GM21515 (cell line): ENCODE data around the gene COG5.

ENCODE experiments used
- ATAC-seq: cut with Tn5 transposase; IDR thresholded peaks from one replicate; pipeline ENCODE4 v1.9.1; 2021; ENCODE audit not compliant: unreplicated experiment

COG5 gene

GRCh38 chr7:107563775-107564552, at the start of gene COG5, which contains the start of gene DUS4L:
Gene COG5 (minus strand): TSS chr7:107563920. CDS start chr7:107563896, 24 bp downstream.
Gene DUS4L (plus strand): TSS chr7:107563971. CDS start chr7:107567071, 3,100 bp downstream.
- ATAC-seq, result peak; percentile 95

- ATAC-seq, result no peak
Observed at GRCh38 chr7:107613439-107613838, 49.7 kb upstream of the COG5 start.

- ATAC-seq, result no peak
Observed at GRCh38 chr7:107610323-107610722, 46.6 kb upstream of the COG5 start.

GRCh38 chr7:107609811-107610261, 46.1 kb upstream of the COG5 start:
- ATAC-seq, result no peak

- ATAC-seq, result no peak
Observed at GRCh38 chr7:107606303-107606702, 42.6 kb upstream of the COG5 start.

GRCh38 chr7:107605218-107605815, 41.6 kb upstream of the COG5 start:
- ATAC-seq, result no peak

- ATAC-seq, result no peak
Observed at GRCh38 chr7:107600816-107601215, 37.1 kb upstream of the COG5 start.

GRCh38 chr7:107599262-107599661, 35.5 kb upstream of the COG5 start:
- ATAC-seq, result no peak

GRCh38 chr7:107597953-107598352, 34.2 kb upstream of the COG5 start:
- no peak for ATAC-seq

GRCh38 chr7:107597582-107597916, 33.8 kb upstream of the COG5 start:
- no peak for ATAC-seq

GRCh38 chr7:107596881-107597581, 33.3 kb upstream of the COG5 start:
- no peak for ATAC-seq

GRCh38 chr7:107594961-107595737, 31.4 kb upstream of the COG5 start:
- no peak for ATAC-seq

- ATAC-seq, result no peak
Observed at GRCh38 chr7:107593025-107593410, 29.3 kb upstream of the COG5 start.

- ATAC-seq, result no peak
Observed at GRCh38 chr7:107592361-107593024, 28.8 kb upstream of the COG5 start.

- no peak for ATAC-seq
Observed at GRCh38 chr7:107591421-107591820, 27.7 kb upstream of the COG5 start.

- no peak for ATAC-seq
Observed at GRCh38 chr7:107588529-107589130, 24.9 kb upstream of the COG5 start.

- no peak for ATAC-seq
Observed at GRCh38 chr7:107584716-107585115, 21.0 kb upstream of the COG5 start.

GRCh38 chr7:107582875-107583274, 19.2 kb upstream of the COG5 start:
- no peak for ATAC-seq

GRCh38 chr7:107581387-107582013, 17.8 kb upstream of the COG5 start:
- no peak for ATAC-seq
